ENCODE data around the gene PKP2.
"Not testable (repeated sequence)": the region's sequence is repeated elsewhere in the genome, so short reads cannot be mapped to it uniquely, and the experiment has no call there.

The PKP2 gene

DNA sequence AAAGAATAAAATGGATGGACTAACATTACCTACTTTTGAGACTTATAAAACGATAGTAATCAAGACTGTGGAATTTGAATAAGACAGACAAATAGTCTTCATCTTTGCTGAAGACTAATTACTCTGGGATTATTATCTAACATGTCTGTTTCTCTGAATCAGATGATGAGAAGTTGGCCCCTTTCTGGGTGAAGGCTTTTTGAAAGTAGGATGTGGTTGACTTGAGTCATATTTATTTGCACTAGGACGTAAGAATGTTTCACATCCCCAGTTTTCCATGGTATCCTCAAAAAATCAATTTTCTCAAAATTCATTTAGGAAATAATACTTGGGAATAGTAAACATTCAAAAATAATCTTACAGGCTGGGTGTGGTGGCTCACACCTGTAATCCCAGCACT lies 31.8 kb downstream of the PKP2 start:
- H2BK120ac ChIP-seq (ENCODE audit: insufficient read depth, low read length, poor library complexity) = no peak overlapping the region
- H3K9me3 ChIP-seq (ENCODE audit: insufficient read depth, low read depth, low read length) = no peaks in the 10 kb centered on the region
- no CpG with 5 or more reads among the region's 2 CpGs for WGBS (ENCODE audit: extremely low coverage, insufficient coverage, insufficient read length)
- H3K14ac ChIP-seq (ENCODE audit: low read length) = no peak overlapping the region
- H2AK5ac ChIP-seq (ENCODE audit: low read length) = no peak overlapping the region
- no peak overlapping the region for H3K9ac ChIP-seq (ENCODE audit: low read length)
- no peak overlapping the region for H3K4ac ChIP-seq (ENCODE audit: low read depth, low read length)
- H3K4me1 ChIP-seq (ENCODE audit: control insufficient read depth in 1 of 2, insufficient read depth in 2 of 2, low read length in 2 of 2) = peaks cover 0 to 11% of the 10 kb centered on the region in 2 experiments
- no peak overlapping the region for H3K23ac ChIP-seq (ENCODE audit: low read length)
- H2BK12ac ChIP-seq (ENCODE audit: low read length) = no peak overlapping the region
- H4K91ac ChIP-seq (ENCODE audit: low read depth, low read length) = no peak overlapping the region
- no peak overlapping the region for H3K27ac ChIP-seq (ENCODE audit: low read depth, low read length)
- H3K4me3 ChIP-seq (ENCODE audit: low read depth, low read length) = no peak overlapping the region
- no peak overlapping the region for H4K12ac ChIP-seq (ENCODE audit: low read depth, low read length)
- H4K8ac ChIP-seq (ENCODE audit: low read depth, low read length) = no peak overlapping the region
- peaks cover 17 to 27% of the 10 kb centered on the region in 2 experiments for H3K36me3 ChIP-seq (ENCODE audit: control insufficient read depth in 1 of 2, insufficient read depth in 2 of 2, low read length in 2 of 2)
- no peaks in the 10 kb centered on the region for H3K79me1 ChIP-seq (ENCODE audit: low read length)
- no peak overlapping the region for H3K4me2 ChIP-seq (ENCODE audit: low read length)
- H3K27me3 ChIP-seq (ENCODE audit: insufficient read depth, low read length) = no peaks in the 10 kb centered on the region
- no peak overlapping the region for H3K18ac ChIP-seq (ENCODE audit: low read length)
- no peak overlapping the region for H2AFZ ChIP-seq (ENCODE audit: insufficient read depth, low read length, poor library complexity)
- no peak for DNase-seq
- H2BK5ac ChIP-seq (ENCODE audit: low read depth, low read length, poor library complexity) = no peak overlapping the region
- no peaks in the 10 kb centered on the region for H3K79me2 ChIP-seq (ENCODE audit: control insufficient read depth, insufficient read depth, low read length, poor library complexity)

- no peak overlapping the region for H2BK12ac ChIP-seq (ENCODE audit: low read length)
- H3K4me3 ChIP-seq (ENCODE audit: low read depth, low read length) = no peak overlapping the region
- H4K8ac ChIP-seq (ENCODE audit: low read depth, low read length) = no peak overlapping the region
- no peaks in the 10 kb centered on the region for H3K79me2 ChIP-seq (ENCODE audit: control insufficient read depth, insufficient read depth, low read length, poor library complexity)
- DNase-seq = no peak
- H3K27ac ChIP-seq (ENCODE audit: low read depth, low read length) = no peak overlapping the region
- H3K4me1 ChIP-seq (ENCODE audit: control insufficient read depth in 1 of 2, insufficient read depth in 2 of 2, low read length in 2 of 2) = peaks cover 0 to 2% of the 10 kb centered on the region in 2 experiments
- H3K4ac ChIP-seq (ENCODE audit: low read depth, low read length) = no peak overlapping the region
- no peak overlapping the region for H4K91ac ChIP-seq (ENCODE audit: low read depth, low read length)
- H2AK5ac ChIP-seq (ENCODE audit: low read length) = no peak overlapping the region
- no peaks in the 10 kb centered on the region for H3K27me3 ChIP-seq (ENCODE audit: insufficient read depth, low read length)
- H3K23ac ChIP-seq (ENCODE audit: low read length) = no peak overlapping the region
- peaks cover 12 to 19% of the 10 kb centered on the region in 2 experiments for H3K36me3 ChIP-seq (ENCODE audit: control insufficient read depth in 1 of 2, insufficient read depth in 2 of 2, low read length in 2 of 2)
- no peak overlapping the region for H3K18ac ChIP-seq (ENCODE audit: low read length)
- WGBS (ENCODE audit: extremely low coverage, insufficient coverage, insufficient read length) = no CpG with 5 or more reads among the region's 7 CpGs
- H2AFZ ChIP-seq (ENCODE audit: insufficient read depth, low read length, poor library complexity) = no peak overlapping the region
- no peak overlapping the region for H2BK5ac ChIP-seq (ENCODE audit: low read depth, low read length, poor library complexity)
- no peak overlapping the region for H2BK120ac ChIP-seq (ENCODE audit: insufficient read depth, low read length, poor library complexity)
- no peaks in the 10 kb centered on the region for H3K9me3 ChIP-seq (ENCODE audit: insufficient read depth, low read depth, low read length)
- H3K79me1 ChIP-seq (ENCODE audit: low read length) = no peaks in the 10 kb centered on the region
- no peak overlapping the region for H3K14ac ChIP-seq (ENCODE audit: low read length)
- H3K4me2 ChIP-seq (ENCODE audit: low read length) = no peak overlapping the region
- H4K12ac ChIP-seq (ENCODE audit: low read depth, low read length) = no peak overlapping the region
- no peak overlapping the region for H3K9ac ChIP-seq (ENCODE audit: low read length)
Observed at GRCh38 chr12:32863128-32863527, 33.4 kb downstream of the PKP2 start.

- not testable (repeated sequence) for H2BK12ac ChIP-seq (ENCODE audit: low read length); H3K4me1 ChIP-seq (ENCODE audit: control insufficient read depth in 1 of 2, insufficient read depth in 2 of 2, low read length in 2 of 2); H4K91ac ChIP-seq (ENCODE audit: low read depth, low read length); H3K4me3 ChIP-seq (ENCODE audit: low read depth, low read length); H2BK120ac ChIP-seq (ENCODE audit: insufficient read depth, low read length, poor library complexity); H4K12ac ChIP-seq (ENCODE audit: low read depth, low read length); H2BK5ac ChIP-seq (ENCODE audit: low read depth, low read length, poor library complexity); H3K79me1 ChIP-seq (ENCODE audit: low read length); H3K18ac ChIP-seq (ENCODE audit: low read length); H2AK5ac ChIP-seq (ENCODE audit: low read length); H3K4me2 ChIP-seq (ENCODE audit: low read length); H3K14ac ChIP-seq (ENCODE audit: low read length); H3K23ac ChIP-seq (ENCODE audit: low read length); H3K9me3 ChIP-seq (ENCODE audit: insufficient read depth, low read depth, low read length); H2AFZ ChIP-seq (ENCODE audit: insufficient read depth, low read length, poor library complexity); H3K9ac ChIP-seq (ENCODE audit: low read length); H3K79me2 ChIP-seq (ENCODE audit: control insufficient read depth, insufficient read depth, low read length, poor library complexity); H3K27me3 ChIP-seq (ENCODE audit: insufficient read depth, low read length); H4K8ac ChIP-seq (ENCODE audit: low read depth, low read length); H3K27ac ChIP-seq (ENCODE audit: low read depth, low read length)
- Histone ChIP-seq H3K4ac (ENCODE audit: low read depth, low read length) (peak overlapping the region; percentile 86), H3K36me3 (ENCODE audit: control insufficient read depth in 1 of 2, insufficient read depth in 2 of 2, low read length in 2 of 2) (peaks cover 6 to 15% of the 10 kb centered on the region in 2 experiments)
- no CpG with 5 or more reads among the region's 2 CpGs for WGBS (ENCODE audit: extremely low coverage, insufficient coverage, insufficient read length)
- peak in 1 of 2 donors; percentile 77 for DNase-seq
Observed at GRCh38 chr12:32861658-32862057, 34.9 kb downstream of the PKP2 start.

- H2BK120ac ChIP-seq (ENCODE audit: insufficient read depth, low read length, poor library complexity) = no peak overlapping the region
- no peaks in the 10 kb centered on the region for H3K79me1 ChIP-seq (ENCODE audit: low read length)
- no peak overlapping the region for H3K9ac ChIP-seq (ENCODE audit: low read length)
- H2BK5ac ChIP-seq (ENCODE audit: low read depth, low read length, poor library complexity) = no peak overlapping the region
- H3K4me1 ChIP-seq (ENCODE audit: control insufficient read depth in 1 of 2, insufficient read depth in 2 of 2, low read length in 2 of 2) = peaks cover 3 to 4% of the 10 kb centered on the region in 2 experiments
- no peak overlapping the region for H4K91ac ChIP-seq (ENCODE audit: low read depth, low read length)
- no peaks in the 10 kb centered on the region for H3K9me3 ChIP-seq (ENCODE audit: insufficient read depth, low read depth, low read length)
- no peak overlapping the region for H4K12ac ChIP-seq (ENCODE audit: low read depth, low read length)
- peaks cover 4 to 9% of the 10 kb centered on the region in 2 experiments for H3K36me3 ChIP-seq (ENCODE audit: control insufficient read depth in 1 of 2, insufficient read depth in 2 of 2, low read length in 2 of 2)
- no peak overlapping the region for H2AK5ac ChIP-seq (ENCODE audit: low read length)
- peak overlapping the region; percentile 22 for H3K27ac ChIP-seq (ENCODE audit: low read depth, low read length)
- H4K8ac ChIP-seq (ENCODE audit: low read depth, low read length) = no peak overlapping the region
- no peaks in the 10 kb centered on the region for H3K27me3 ChIP-seq (ENCODE audit: insufficient read depth, low read length)
- no peak overlapping the region for H2BK12ac ChIP-seq (ENCODE audit: low read length)
- H3K4me2 ChIP-seq (ENCODE audit: low read length) = no peak overlapping the region
- peak in 1 of 2 donors; percentile 50 for DNase-seq
- no peak overlapping the region for H3K4me3 ChIP-seq (ENCODE audit: low read depth, low read length)
- H2AFZ ChIP-seq (ENCODE audit: insufficient read depth, low read length, poor library complexity) = no peak overlapping the region
- H3K4ac ChIP-seq (ENCODE audit: low read depth, low read length) = no peak overlapping the region
- H3K23ac ChIP-seq (ENCODE audit: low read length) = no peak overlapping the region
- no peak overlapping the region for H3K18ac ChIP-seq (ENCODE audit: low read length)
- H3K14ac ChIP-seq (ENCODE audit: low read length) = no peak overlapping the region
- peaks cover 5% of the 10 kb centered on the region for H3K79me2 ChIP-seq (ENCODE audit: control insufficient read depth, insufficient read depth, low read length, poor library complexity)
Observed at GRCh38 chr12:32860192-32860591, 36.4 kb downstream of the PKP2 start.
